SK-MEL-5 (cell line): ENCODE data around the gene COL15A1. TPM values are rescaled to one million over a fixed set of nuclear protein-coding genes. Genes with fewer than 3 reads are reported as not detected.
"Not testable (repeated sequence)": the region's sequence is repeated elsewhere in the genome, so short reads cannot be mapped to it uniquely, and the experiment has no call there.

Experiments
- DNase-seq: peaks from one replicate; pipeline ENCODE4 v3.0.0-alpha.2; 2016; ENCODE audit warnings: low read depth, low spot score
- in situ Hi-C: cut with HindIII; loops from 2 replicates; pipeline ENCODE4 v1.10.0; 2016; ENCODE audit warnings: low sequenced_read_pairs, high pct_unique_total_duplicates, low pct_unique_long_range_greater_than_20kb
- total RNA-seq: library from RNA; depleted of rRNA; stranded (reverse); fragments of >200 nt; shearing (Covaris generic); gene quantifications from 2 replicates; pipeline ENCODE4 v1.2.3, GENCODE V29; 2014

Gene COL15A1
- total RNA-seq, 1 experiment from 2014 or later: 0.77 TPM

- DNase-seq: no peak
- in situ Hi-C loops: no loop called here
Observed at GRCh38 chr9:98997604-98998003, 53.9 kb downstream of the COL15A1 start.

GRCh38 chr9:98998441-98999151 lies 54.9 kb downstream of the COL15A1 start:
- in situ Hi-C loops: no loop called here
- peak; percentile 84 for DNase-seq

- in situ Hi-C loops: no loop called here
- no peak for DNase-seq
Observed at GRCh38 chr9:98999152-98999525, 55.4 kb downstream of the COL15A1 start.

- DNase-seq: peak; percentile 80
- in situ Hi-C loops: loop anchor here (25.0 kb wide), 1 partner anchor 137 kb away; no protein-coding TSS in a partner anchor
Observed at GRCh38 chr9:99000476-99001395, 57.0 kb downstream of the COL15A1 start.

- in situ Hi-C loops: loop anchor here (25.0 kb wide), 1 partner anchor 135 kb away; no protein-coding TSS in a partner anchor
- no peak for DNase-seq
Observed at GRCh38 chr9:99001892-99002291, 58.2 kb downstream of the COL15A1 start.

- in situ Hi-C loops: loop anchor here (25.0 kb wide), 1 partner anchor 135 kb away; no protein-coding TSS in a partner anchor
- no peak for DNase-seq
Observed at GRCh38 chr9:99002706-99003105, 59.0 kb downstream of the COL15A1 start.

GRCh38 chr9:99003308-99003707 lies 59.6 kb downstream of the COL15A1 start:
- in situ Hi-C loops: loop anchor here (25.0 kb wide), 1 partner anchor 134 kb away; no protein-coding TSS in a partner anchor

GRCh38 chr9:99004115-99004514 lies 60.4 kb downstream of the COL15A1 start:
- in situ Hi-C loops: loop anchor here (25.0 kb wide), 1 partner anchor 133 kb away; no protein-coding TSS in a partner anchor
- DNase-seq: no peak

More at GRCh38 chr9:99003308-99003707, 59.6 kb downstream of the COL15A1 start:
- no peak for DNase-seq

GRCh38 chr9:99004717-99005460 lies 61.2 kb downstream of the COL15A1 start:
- no peak for DNase-seq
- in situ Hi-C loops: loop anchor here (25.0 kb wide), 1 partner anchor 132 kb away; no protein-coding TSS in a partner anchor

- in situ Hi-C loops: loop anchor here (25.0 kb wide), 1 partner anchor 132 kb away; no protein-coding TSS in a partner anchor
- no peak for DNase-seq
Observed at GRCh38 chr9:99005651-99006050, 61.9 kb downstream of the COL15A1 start.

GRCh38 chr9:99006511-99006910 lies 62.8 kb downstream of the COL15A1 start:
- DNase-seq: no peak
- in situ Hi-C loops: loop anchor here (25.0 kb wide), 1 partner anchor 131 kb away; no protein-coding TSS in a partner anchor

- DNase-seq: no peak
- in situ Hi-C loops: loop anchor here (25.0 kb wide), 1 partner anchor 130 kb away; no protein-coding TSS in a partner anchor
Observed at GRCh38 chr9:99006979-99007378, 63.3 kb downstream of the COL15A1 start.

GRCh38 chr9:99008203-99008602 lies 64.5 kb downstream of the COL15A1 start:
- in situ Hi-C loops: loop anchor here (25.0 kb wide), 1 partner anchor 129 kb away; no protein-coding TSS in a partner anchor
- no peak for DNase-seq

GRCh38 chr9:99010393-99010792 lies 66.7 kb downstream of the COL15A1 start:
- not testable (repeated sequence) for DNase-seq
- in situ Hi-C loops: loop anchor here (25.0 kb wide), 1 partner anchor 127 kb away; no protein-coding TSS in a partner anchor

- in situ Hi-C loops: loop anchor here (25.0 kb wide), 1 partner anchor 126 kb away; no protein-coding TSS in a partner anchor
- DNase-seq: peak; percentile 28
Observed at GRCh38 chr9:99011161-99011709, 67.5 kb downstream of the COL15A1 start.

- in situ Hi-C loops: loop anchor here (25.0 kb wide), 1 partner anchor 124 kb away; no protein-coding TSS in a partner anchor
- peak; percentile 34 for DNase-seq
Observed at GRCh38 chr9:99012957-99013512, 69.3 kb downstream of the COL15A1 start.
